OCI-LY3 (cell line): Measurements from ENCODE around the gene TXNL4B.

Source experiments
- CTCF ChIP-seq: fragments of 200-600, 300-600 bp; sonication (generic); IDR thresholded peaks from 2 replicates; pipeline ENCODE4 v1.5.1; 2014; ENCODE audit warnings: antibody characterized with exemption, low read length, low read depth
- EZH2phosphoT487 ChIP-seq: fragments of 200-600 bp; shearing (Covaris generic); IDR thresholded peaks from 2 replicates; pipeline ENCODE4 v1.6.1; 2018; ENCODE audit warnings: antibody characterized with exemption, mixed run types, low read depth

- TF ChIP-seq CTCF (no peak), EZH2phosphoT487 (no peak)
These were observed 37.5 kb downstream of the TXNL4B start for GRCh38 chr16:72055911-72056310.
